Stimulated activated CD4-positive, alpha-beta T cell treated with anti-CD3 and anti-CD28 coated beads, Interleukin-4, amount 100 ng/mL, for 48 hours (primary cell): ENCODE results near the gene MYO1G.
"Not testable (repeated sequence)": the region's sequence is repeated elsewhere in the genome, so short reads cannot be mapped to it uniquely, and the experiment has no call there.

Source experiments
- DNase-seq, 2 donors: peaks; one replicate each; pipeline ENCODE4 v3.0.0-alpha.2; 2020; ENCODE audit warnings: low read depth in 2 of 2

MYO1G gene

GRCh38 chr7:44944821-44945220, 34.0 kb downstream of the MYO1G start:
- no peak for DNase-seq

- no peak for DNase-seq
Observed at GRCh38 chr7:44943631-44944030, 35.2 kb downstream of the MYO1G start.

- no peak for DNase-seq
Observed at GRCh38 chr7:44937426-44937825, 41.4 kb downstream of the MYO1G start.

GRCh38 chr7:44936322-44936721, 42.5 kb downstream of the MYO1G start:
- no peak for DNase-seq

GRCh38 chr7:44935583-44935982, 43.2 kb downstream of the MYO1G start:
- DNase-seq, result no peak

GRCh38 chr7:44935016-44935415, 43.8 kb downstream of the MYO1G start:
- DNase-seq, result no peak

GRCh38 chr7:44934510-44934909, 44.3 kb downstream of the MYO1G start:
- not testable (repeated sequence) for DNase-seq

GRCh38 chr7:44930921-44931320, 47.9 kb downstream of the MYO1G start:
- DNase-seq, result no peak

- no peak for DNase-seq
Observed at GRCh38 chr7:44922351-44922694, 56.5 kb downstream of the MYO1G start.

- peak; percentile 96 to 100 for DNase-seq
Observed at GRCh38 chr7:44921607-44922350, 57.0 kb downstream of the MYO1G start.

- DNase-seq, result no peak
Observed at GRCh38 chr7:44920119-44920518, 58.7 kb downstream of the MYO1G start.

- DNase-seq, result no peak
Observed at GRCh38 chr7:44918029-44918428, 60.8 kb downstream of the MYO1G start.

- no peak for DNase-seq
Observed at GRCh38 chr7:44917465-44917864, 61.4 kb downstream of the MYO1G start.

- peak; percentile 30 to 70 for DNase-seq
Observed at GRCh38 chr7:44914992-44915607, 63.7 kb downstream of the MYO1G start.

GRCh38 chr7:44912775-44913347, 66.0 kb downstream of the MYO1G start:
- no peak for DNase-seq
